OCI-LY3 (cell line): ENCODE results near the gene EXOC3L1.

Source experiments
- EZH2phosphoT487 ChIP-seq: fragments of 200-600 bp; shearing (Covaris generic); IDR thresholded peaks from 2 replicates; pipeline ENCODE4 v1.6.1; 2018; ENCODE audit warnings: antibody characterized with exemption, mixed run types, low read depth
- TF ChIP-seq, protein P1 (sequence below): fragments of 200-600, 300-600 bp; sonication (generic); IDR thresholded peaks from 2 replicates; pipeline ENCODE4 v1.5.1; 2014; ENCODE audit warnings: antibody characterized with exemption, low read length, low read depth

- TF ChIP-seq, protein P1, sequence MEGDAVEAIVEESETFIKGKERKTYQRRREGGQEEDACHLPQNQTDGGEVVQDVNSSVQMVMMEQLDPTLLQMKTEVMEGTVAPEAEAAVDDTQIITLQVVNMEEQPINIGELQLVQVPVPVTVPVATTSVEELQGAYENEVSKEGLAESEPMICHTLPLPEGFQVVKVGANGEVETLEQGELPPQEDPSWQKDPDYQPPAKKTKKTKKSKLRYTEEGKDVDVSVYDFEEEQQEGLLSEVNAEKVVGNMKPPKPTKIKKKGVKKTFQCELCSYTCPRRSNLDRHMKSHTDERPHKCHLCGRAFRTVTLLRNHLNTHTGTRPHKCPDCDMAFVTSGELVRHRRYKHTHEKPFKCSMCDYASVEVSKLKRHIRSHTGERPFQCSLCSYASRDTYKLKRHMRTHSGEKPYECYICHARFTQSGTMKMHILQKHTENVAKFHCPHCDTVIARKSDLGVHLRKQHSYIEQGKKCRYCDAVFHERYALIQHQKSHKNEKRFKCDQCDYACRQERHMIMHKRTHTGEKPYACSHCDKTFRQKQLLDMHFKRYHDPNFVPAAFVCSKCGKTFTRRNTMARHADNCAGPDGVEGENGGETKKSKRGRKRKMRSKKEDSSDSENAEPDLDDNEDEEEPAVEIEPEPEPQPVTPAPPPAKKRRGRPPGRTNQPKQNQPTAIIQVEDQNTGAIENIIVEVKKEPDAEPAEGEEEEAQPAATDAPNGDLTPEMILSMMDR = no peak
- TF ChIP-seq EZH2phosphoT487 = no peak
Observed at GRCh38 chr16:67193536-67193935, 3.6 kb upstream of the EXOC3L1 start.
